ENCODE measurements around the gene AUTS2.

Gene AUTS2

DNA sequence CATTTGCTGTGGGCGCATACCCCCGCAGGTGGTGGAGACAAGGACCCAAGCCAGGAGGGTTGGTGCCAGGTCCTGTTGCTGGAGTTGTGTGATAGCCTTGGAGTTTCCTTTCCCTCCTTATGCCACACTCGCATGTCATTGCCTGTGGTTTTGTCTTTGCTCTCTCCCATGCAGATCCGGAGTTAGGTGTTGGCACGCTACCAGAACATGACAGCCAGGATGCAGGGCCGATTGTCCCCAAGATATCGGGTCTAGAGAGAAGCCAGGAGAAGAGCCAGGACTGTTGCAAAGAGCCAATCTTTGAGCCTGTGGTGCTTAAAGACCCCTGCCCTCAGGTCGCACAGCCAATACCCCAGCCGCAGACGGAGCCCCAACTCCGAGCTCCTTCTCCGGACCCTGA is 1164.4 kb downstream of the AUTS2 start:
- Mint-ChIP-seq H3K4me3 (peak overlapping the region in 1 of 2 donors; percentile 35), H3K27me3 (no peaks in the 10 kb centered on the region), H3K36me3 (peaks cover 9 to 16% of the 10 kb centered on the region in 2 donors), H3K27ac (no peak overlapping the region), H3K9me3 (no peaks in the 10 kb centered on the region), H3K4me1 (peaks cover 17 to 34% of the 10 kb centered on the region in 2 donors)
- DNase-seq = no peak
- ATAC-seq (replicated peaks) = no peak

DNA sequence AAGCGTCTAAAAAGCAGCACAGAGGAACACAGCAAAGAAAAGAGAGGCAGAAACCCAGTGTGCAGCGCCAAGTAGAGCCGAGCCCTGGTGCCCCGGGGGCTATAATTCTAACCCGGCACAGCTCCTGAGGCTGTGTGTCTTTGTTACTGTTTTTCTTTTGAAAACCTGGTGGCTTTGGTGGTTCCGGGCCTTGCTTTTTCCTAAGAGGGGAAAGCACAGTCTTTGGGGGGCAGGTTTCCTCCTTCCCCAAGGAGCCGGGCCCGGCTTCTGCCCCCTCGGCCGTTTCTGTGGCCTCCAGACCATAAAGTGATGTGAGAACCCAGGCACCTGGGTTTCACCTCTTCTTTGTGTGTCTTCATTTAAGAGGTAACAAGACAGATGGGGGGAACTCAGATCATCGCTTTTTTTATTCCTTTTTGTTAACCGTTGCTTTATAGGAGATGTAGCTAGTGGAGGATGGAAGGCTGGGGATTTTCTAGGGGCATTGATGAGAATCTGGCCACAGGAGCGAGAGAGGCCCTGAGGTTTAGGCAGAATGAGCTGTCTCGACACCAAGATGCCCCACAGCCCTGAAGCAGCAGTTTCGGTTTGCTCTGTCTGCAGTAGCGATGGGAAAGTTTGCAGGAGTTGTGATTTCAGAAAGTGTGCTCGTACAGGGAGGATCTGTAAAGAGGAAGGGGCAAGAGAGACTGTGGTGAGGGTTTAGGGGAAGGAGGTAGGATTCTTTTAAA is 1165.9 kb downstream of the AUTS2 start:
- peak overlapping the region; percentile 8 to 53 for H3K4me3 Mint-ChIP-seq

DNA sequence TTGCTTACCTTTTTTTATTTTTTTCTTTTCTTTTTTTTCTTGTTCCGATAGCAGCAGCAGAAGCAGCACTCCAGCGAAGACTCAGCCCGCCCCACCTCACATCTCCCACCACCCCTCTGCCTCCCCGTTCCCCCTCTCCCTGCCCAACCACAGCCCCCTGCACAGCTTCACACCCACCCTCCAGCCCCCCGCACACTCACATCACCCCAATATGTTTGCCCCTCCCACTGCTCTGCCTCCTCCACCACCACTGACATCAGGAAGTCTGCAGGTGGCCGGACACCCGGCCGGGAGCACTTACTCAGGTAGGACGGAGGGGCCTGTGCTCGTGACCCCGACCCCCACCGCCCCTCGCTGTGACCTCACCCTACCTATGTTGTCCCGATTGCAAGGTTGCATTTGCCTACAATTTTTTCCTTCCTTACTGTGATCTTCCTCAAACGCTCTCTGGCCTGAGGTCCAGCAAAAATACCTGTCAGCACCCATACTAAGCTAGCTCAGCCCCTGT is 1166.5 kb downstream of the AUTS2 start:
- H3K27ac Mint-ChIP-seq = no peak overlapping the region
- H3K27me3 Mint-ChIP-seq = no peaks in the 10 kb centered on the region
- no peak for ATAC-seq (replicated peaks)
- no peaks in the 10 kb centered on the region for H3K9me3 Mint-ChIP-seq
- peaks cover 15 to 34% of the 10 kb centered on the region in 2 donors for H3K4me1 Mint-ChIP-seq
- DNase-seq = no peak
- H3K4me3 Mint-ChIP-seq = peak overlapping the region in 1 of 2 donors; percentile 53
- peaks cover 9 to 16% of the 10 kb centered on the region in 2 donors for H3K36me3 Mint-ChIP-seq

More for the DNA sequence above, 1165.9 kb downstream of the AUTS2 start:
- ATAC-seq (replicated peaks) = peak; percentile 66 to 77
- peak; percentile 19 for DNase-seq
- Mint-ChIP-seq H3K27ac (no peak overlapping the region), H3K27me3 (no peaks in the 10 kb centered on the region), H3K4me1 (peaks cover 17 to 34% of the 10 kb centered on the region in 2 donors), H3K9me3 (no peaks in the 10 kb centered on the region), H3K36me3 (peaks cover 9 to 16% of the 10 kb centered on the region in 2 donors)

DNA sequence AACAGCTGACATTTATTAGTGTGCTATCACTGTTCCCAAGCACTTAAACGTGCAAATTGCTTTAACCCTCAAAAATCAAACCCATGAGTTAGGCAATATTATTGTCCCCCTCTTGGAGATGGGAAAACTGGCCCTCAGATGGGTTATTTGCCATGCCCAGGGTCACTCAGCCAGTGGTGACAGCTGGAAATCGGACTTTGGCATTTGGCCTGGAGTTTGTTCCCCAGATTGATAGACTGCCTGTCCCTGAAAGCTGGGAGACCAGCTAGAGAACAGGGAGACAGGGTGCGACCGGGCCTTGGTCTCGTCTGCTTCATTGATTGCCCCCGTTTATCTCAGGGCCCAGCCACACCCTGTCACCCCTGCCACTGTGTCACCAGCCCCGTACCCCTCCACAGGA is 1167.4 kb downstream of the AUTS2 start:
- Mint-ChIP-seq H3K9me3 (no peaks in the 10 kb centered on the region), H3K4me1 (peaks cover 15 to 34% of the 10 kb centered on the region in 2 donors), H3K27ac (no peak overlapping the region), H3K4me3 (no peak overlapping the region), H3K27me3 (no peaks in the 10 kb centered on the region), H3K36me3 (peaks cover 10 to 16% of the 10 kb centered on the region in 2 donors)
- DNase-seq = no peak
- ATAC-seq (replicated peaks) = no peak

DNA sequence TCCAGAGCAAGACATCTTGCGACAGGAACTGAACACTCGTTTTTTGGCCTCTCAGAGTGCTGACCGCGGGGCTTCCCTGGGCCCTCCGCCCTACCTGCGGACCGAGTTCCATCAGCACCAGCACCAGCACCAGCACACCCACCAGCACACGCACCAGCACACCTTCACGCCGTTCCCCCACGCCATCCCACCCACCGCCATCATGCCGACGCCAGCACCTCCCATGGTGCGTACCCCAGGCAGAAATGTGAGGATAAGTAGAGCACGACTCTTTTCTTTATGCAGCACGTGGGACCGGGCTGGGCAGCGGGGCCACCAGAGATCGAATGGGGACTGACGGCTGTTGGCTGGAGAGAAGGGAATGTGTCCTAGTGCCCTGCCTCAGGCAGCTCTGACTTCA is 1167.8 kb downstream of the AUTS2 start:
- Mint-ChIP-seq H3K36me3 (peaks cover 10 to 18% of the 10 kb centered on the region in 2 donors), H3K4me1 (peaks cover 15 to 31% of the 10 kb centered on the region in 2 donors), H3K4me3 (no peak overlapping the region), H3K27ac (no peak overlapping the region), H3K27me3 (no peaks in the 10 kb centered on the region), H3K9me3 (no peaks in the 10 kb centered on the region)
- DNase-seq = no peak
- no peak for ATAC-seq (replicated peaks)

DNA sequence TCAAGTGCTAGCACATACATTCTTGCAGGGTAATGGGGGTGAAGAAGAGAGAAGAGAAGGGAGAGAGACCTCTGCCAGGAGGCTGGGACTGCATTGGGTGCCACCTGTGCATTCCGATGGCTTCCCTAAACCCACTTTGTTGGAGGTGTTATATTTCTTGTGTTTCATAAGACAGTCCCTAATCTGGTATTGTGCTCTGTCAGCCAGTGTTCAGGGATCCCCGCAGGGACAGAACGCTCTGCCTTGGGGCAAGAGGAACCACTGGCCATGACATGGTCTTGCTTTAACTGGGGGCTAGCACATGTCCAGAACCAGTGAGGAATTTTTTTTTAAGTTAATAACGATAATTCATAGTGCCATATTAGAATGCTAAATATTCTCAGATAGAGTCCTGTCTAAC is 1168.4 kb downstream of the AUTS2 start:
- DNase-seq (no peak), ATAC-seq (replicated peaks) (no peak)
- no peak overlapping the region for H3K4me3 Mint-ChIP-seq
- no peak overlapping the region for H3K27ac Mint-ChIP-seq
- no peaks in the 10 kb centered on the region for H3K9me3 Mint-ChIP-seq
- H3K4me1 Mint-ChIP-seq = peaks cover 15 to 26% of the 10 kb centered on the region in 2 donors
- peaks cover 10 to 23% of the 10 kb centered on the region in 2 donors for H3K36me3 Mint-ChIP-seq
- H3K27me3 Mint-ChIP-seq = no peaks in the 10 kb centered on the region

DNA sequence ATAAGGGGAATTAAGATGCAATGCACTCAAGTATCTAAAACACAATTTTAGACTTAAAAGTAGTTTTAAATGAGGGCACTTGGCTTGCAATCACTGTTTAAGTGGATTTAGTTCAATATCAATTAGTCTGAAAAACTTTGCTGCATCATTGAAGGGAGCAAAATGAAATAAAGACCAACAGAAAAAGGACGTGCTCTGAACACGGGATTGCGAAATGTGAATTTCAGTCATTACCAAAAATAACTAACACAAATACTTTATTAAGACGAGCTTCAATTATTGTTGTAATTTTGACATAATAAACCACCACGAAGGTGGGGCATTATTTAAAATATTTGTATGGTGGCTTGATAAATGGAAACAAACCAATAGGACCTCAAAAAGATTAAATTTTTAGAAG is 1171.9 kb downstream of the AUTS2 start:
- no peak for DNase-seq
- H3K4me1 Mint-ChIP-seq = no peaks in the 10 kb centered on the region
- no peak for ATAC-seq (replicated peaks)
- no peak overlapping the region for H3K27ac Mint-ChIP-seq
- no peak overlapping the region for H3K4me3 Mint-ChIP-seq
- peaks cover 11 to 28% of the 10 kb centered on the region in 2 donors for H3K36me3 Mint-ChIP-seq
- H3K27me3 Mint-ChIP-seq = no peaks in the 10 kb centered on the region
- no peaks in the 10 kb centered on the region for H3K9me3 Mint-ChIP-seq

DNA sequence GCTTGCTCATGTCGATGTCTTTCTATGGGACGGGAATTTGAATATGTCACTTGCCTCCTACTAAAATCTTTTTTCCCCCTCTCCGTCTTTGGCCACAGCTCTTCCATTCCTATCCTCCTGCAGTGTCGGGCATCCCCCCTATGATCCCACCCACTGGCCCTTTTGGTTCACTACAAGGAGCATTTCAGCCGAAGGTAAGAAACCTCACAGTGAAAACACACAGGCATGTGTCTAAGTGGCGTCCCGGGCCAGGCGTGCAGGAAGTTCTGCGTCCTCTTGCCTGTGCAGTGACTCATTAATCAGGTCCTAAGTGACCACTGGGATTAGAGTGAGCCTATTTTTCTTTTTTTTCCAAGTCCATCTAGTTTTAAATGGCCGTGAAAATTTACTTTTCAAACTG is 1173.2 kb downstream of the AUTS2 start:
- Mint-ChIP-seq H3K36me3 (peaks cover 5 to 19% of the 10 kb centered on the region in 2 donors), H3K4me1 (no peaks in the 10 kb centered on the region), H3K4me3 (no peak overlapping the region), H3K27ac (no peak overlapping the region), H3K27me3 (no peaks in the 10 kb centered on the region), H3K9me3 (no peaks in the 10 kb centered on the region)
- no peak for DNase-seq
- no peak for ATAC-seq (replicated peaks)

DNA sequence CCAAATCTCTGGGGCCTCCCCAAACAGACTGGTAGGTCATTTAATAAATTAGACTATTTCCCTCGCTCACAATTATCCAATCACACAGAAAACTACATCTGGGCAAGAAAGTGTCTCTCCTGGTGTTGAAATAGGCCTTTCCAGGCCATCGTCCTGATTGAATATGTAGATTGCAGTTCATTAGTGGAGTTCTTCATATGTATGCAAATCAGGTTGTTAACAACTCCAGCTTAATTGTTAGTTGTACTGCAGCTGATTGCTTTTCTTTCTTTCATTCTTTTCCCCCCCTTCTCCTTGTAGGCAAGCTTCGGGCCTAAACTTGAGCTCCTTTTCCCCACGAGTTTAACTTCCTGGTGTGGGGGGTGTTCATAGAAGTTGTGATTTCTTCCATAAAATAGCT is 1174.6 kb downstream of the AUTS2 start:
- Mint-ChIP-seq H3K9me3 (no peaks in the 10 kb centered on the region), H3K27ac (no peak overlapping the region), H3K27me3 (no peaks in the 10 kb centered on the region), H3K4me3 (no peak overlapping the region), H3K36me3 (peaks cover 13 to 31% of the 10 kb centered on the region in 2 donors), H3K4me1 (peaks cover 0 to 2% of the 10 kb centered on the region in 2 donors)
- DNase-seq (no peak), ATAC-seq (replicated peaks) (no peak)

DNA sequence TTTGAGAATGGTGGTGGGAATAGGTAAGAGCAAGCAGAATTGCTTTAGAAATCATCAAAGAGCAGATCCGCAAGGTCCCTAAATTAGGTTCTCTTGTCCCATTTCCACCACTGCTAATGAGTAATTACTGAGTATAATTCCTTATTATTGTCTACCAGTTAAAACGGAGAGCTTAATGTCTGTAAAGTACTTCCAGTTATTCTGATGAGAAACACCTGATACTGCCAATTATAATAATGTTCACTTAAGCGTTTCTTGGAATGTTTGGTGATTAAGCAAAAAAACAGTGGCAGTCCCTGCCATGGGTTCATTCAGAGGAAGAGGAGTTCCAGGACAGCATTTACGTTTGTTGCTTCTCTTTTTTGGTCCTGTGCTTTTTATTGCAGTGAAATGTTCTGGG is 1175.1 kb downstream of the AUTS2 start:
- Mint-ChIP-seq H3K4me1 (peaks cover 0 to 2% of the 10 kb centered on the region in 2 donors), H3K27ac (no peak overlapping the region), H3K36me3 (peaks cover 13 to 36% of the 10 kb centered on the region in 2 donors), H3K4me3 (no peak overlapping the region), H3K27me3 (no peaks in the 10 kb centered on the region), H3K9me3 (no peaks in the 10 kb centered on the region)
- DNase-seq = no peak
- no peak for ATAC-seq (replicated peaks)

DNA sequence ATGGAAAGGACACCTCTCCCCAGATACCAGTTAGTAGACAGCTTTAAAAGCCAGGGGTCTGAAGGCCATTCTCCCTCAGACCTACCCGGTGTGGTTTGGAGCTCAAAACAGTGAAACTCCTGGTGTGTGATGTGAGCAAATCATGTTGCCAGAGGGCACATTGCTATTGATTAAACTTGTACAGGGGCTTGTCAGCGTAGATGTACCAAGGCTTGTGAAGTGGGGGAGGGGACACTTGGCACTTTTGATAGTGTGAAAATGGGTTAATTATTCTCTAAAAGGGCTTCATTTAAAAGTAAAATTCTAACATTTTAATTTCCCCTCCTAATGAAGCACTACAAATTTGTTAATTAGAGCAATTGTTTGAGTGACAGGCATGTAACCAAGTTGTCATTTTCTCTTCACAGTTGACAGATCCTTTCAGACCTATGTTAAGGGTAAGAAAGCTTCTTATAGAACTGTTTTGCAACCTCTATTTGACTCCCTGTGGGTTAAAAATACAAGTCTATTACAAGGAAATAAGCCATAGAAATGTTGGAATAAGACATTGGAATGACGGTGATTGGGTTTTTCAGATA is 1176.8 kb downstream of the AUTS2 start:
- H3K9me3 Mint-ChIP-seq = no peaks in the 10 kb centered on the region
- no peak overlapping the region for H3K4me3 Mint-ChIP-seq
- ATAC-seq (replicated peaks) = no peak
- H3K27ac Mint-ChIP-seq = no peak overlapping the region
- no peak for DNase-seq
- H3K36me3 Mint-ChIP-seq = peaks cover 13 to 43% of the 10 kb centered on the region in 2 donors
- H3K27me3 Mint-ChIP-seq = no peaks in the 10 kb centered on the region
- H3K4me1 Mint-ChIP-seq = peaks cover 0 to 2% of the 10 kb centered on the region in 2 donors

DNA sequence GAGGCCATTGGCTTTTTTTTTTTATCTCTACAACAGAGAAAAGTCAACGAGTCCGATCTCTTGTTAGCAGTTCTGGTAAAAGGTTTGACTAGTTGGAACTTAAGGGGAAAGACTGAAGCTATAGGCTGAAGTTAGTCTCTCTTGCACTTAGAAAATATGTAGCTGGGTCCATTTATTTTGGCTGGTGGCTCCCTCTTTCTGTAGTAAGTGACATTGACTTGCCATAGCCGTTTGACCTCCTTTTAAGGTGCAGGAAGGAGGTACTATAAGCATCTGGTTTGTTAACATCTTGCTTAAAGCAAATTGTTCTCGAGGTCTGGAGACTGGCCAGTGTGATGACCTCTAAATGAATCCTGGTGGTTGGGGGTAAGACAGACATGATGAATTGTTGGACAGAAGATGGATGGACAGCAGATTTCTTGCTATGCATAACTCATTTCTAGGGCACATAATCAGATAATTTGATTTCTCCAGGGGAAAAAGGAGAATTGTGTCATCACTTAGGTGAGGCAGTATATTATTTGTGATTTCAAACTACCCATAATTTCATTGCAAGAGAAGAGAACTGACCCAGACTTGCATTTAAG is 1177.4 kb downstream of the AUTS2 start:
- Mint-ChIP-seq H3K27me3 (no peaks in the 10 kb centered on the region), H3K4me1 (peaks cover 0 to 2% of the 10 kb centered on the region in 2 donors), H3K9me3 (no peaks in the 10 kb centered on the region), H3K27ac (no peak overlapping the region), H3K4me3 (no peak overlapping the region), H3K36me3 (peaks cover 12 to 43% of the 10 kb centered on the region in 2 donors)
- DNase-seq = no peak
- no peak for ATAC-seq (replicated peaks)

DNA sequence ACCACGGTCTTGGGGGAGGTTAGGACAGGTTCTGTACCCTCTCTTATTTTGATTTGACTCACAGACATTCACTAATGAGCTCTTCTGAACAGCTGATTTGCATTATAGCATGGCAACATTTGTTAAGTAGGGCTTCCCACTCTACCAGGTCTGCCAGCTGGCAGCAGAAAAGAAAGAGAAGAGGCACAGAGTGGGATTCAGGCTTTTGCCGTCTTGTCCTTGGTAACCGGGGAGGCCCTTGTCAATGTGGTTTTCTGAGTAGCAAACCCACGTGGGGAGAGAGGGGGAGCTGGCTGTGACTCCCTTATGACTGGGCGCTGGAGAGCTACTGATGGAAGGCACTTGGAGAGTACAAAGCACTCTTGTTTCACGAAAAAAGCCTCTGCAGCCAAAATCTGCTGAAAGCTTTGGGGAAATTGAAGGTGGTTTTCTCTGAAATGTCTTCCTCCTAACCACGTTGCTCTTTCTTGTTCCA is 1178.4 kb downstream of the AUTS2 start:
- Mint-ChIP-seq H3K4me3 (no peak overlapping the region), H3K27ac (no peak overlapping the region), H3K4me1 (peaks cover 0 to 2% of the 10 kb centered on the region in 2 donors), H3K27me3 (no peaks in the 10 kb centered on the region), H3K9me3 (no peaks in the 10 kb centered on the region), H3K36me3 (peaks cover 12 to 36% of the 10 kb centered on the region in 2 donors)
- ATAC-seq (replicated peaks) (no peak), DNase-seq (no peak)

DNA sequence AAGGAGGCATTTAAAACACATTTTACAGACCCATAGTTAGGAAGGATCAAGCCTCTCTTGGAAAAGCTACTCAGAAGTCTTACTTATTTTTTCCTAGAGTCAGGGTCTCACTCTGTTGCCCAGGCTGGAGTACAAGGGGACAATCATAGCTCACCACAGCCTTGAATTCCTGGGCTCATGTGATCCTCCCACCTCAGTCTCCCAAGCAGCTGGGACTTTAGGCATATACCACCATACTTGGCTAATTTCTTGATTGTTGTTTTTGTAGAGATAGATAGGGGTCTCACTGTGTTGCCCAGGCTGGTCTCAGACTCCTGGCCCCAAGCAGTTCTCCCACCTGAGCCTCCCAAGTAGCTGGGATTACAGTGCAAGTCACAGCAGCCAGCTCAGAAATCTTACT is 1179.0 kb downstream of the AUTS2 start:
- DNase-seq (no peak), ATAC-seq (replicated peaks) (no peak)
- peaks cover 0 to 2% of the 10 kb centered on the region in 2 donors for H3K4me1 Mint-ChIP-seq
- H3K9me3 Mint-ChIP-seq = no peaks in the 10 kb centered on the region
- no peaks in the 10 kb centered on the region for H3K27me3 Mint-ChIP-seq
- H3K4me3 Mint-ChIP-seq = no peak overlapping the region
- H3K27ac Mint-ChIP-seq = no peak overlapping the region
- peaks cover 9 to 36% of the 10 kb centered on the region in 2 donors for H3K36me3 Mint-ChIP-seq
